GM23338 (cell line): ENCODE measurements around the gene NPSR1. TPM values are rescaled to one million over a fixed set of nuclear protein-coding genes. Genes with fewer than 3 reads are reported as not detected.

Experiments
- ATAC-seq: fragments of 200-7000 bp; cut with Tn5 transposase; 3 replicates; pipeline ENCODE4 v1.9.1; 2020
- DNase-seq: peaks from one replicate; pipeline ENCODE4 v3.0.0-alpha.2; 2015; ENCODE audit warnings: low spot score
- H2AFZ ChIP-seq: fragments of 200-600 bp; sonication (generic); 2 replicates; pipeline ENCODE4 v1.8.0; 2016; ENCODE audit warnings: antibody characterized with exemption, mild to moderate bottlenecking, moderate library complexity
- H3F3A ChIP-seq: fragments of 200-600 bp; sonication (generic); replicated peaks from 2 replicates; pipeline ENCODE4 v1.8.0; 2017; ENCODE audit warnings: antibody characterized with exemption, mixed run types, low read depth
- H3K27ac ChIP-seq: fragments of 200-600 bp; sonication (generic); 2 replicates; pipeline ENCODE4 v1.6.1; 2016; ENCODE audit warnings: low read depth
- H3K27me3 ChIP-seq: fragments of 200-600 bp; sonication (generic); 2 replicates; pipeline ENCODE4 v1.8.0; 2016; ENCODE audit warnings: mild to moderate bottlenecking, mixed run types, moderate library complexity; ENCODE audit not compliant: insufficient read depth
- H3K36me3 ChIP-seq: fragments of 200-600 bp; sonication (generic); 2 replicates; pipeline ENCODE4 v1.8.0; 2016; ENCODE audit warnings: mild to moderate bottlenecking; ENCODE audit not compliant: insufficient read depth
- H3K4me1 ChIP-seq: fragments of 200-600 bp; sonication (generic); 2 replicates; pipeline ENCODE4 v1.8.0; 2016; ENCODE audit warnings: mild to moderate bottlenecking, moderate library complexity; ENCODE audit not compliant: insufficient read depth
- H3K4me2 ChIP-seq: fragments of 200-600 bp; sonication (generic); 2 replicates; pipeline ENCODE4 v1.7.1; 2017; ENCODE audit warnings: mixed run types
- H3K4me3 ChIP-seq: fragments of 200-600 bp; sonication (generic); 2 replicates; pipeline ENCODE4 v1.6.1; 2016; ENCODE audit warnings: mixed run types
- H3K79me2 ChIP-seq: fragments of 200-600 bp; sonication (generic); replicated peaks from 2 replicates; pipeline ENCODE4 v1.8.0; 2017; ENCODE audit warnings: mild to moderate bottlenecking; ENCODE audit not compliant: insufficient read depth
- H3K9me2 ChIP-seq: fragments of 200-600 bp; sonication (generic); 2 replicates; pipeline ENCODE4 v1.8.0; 2017; ENCODE audit not compliant: insufficient read depth
- H4K20me1 ChIP-seq: fragments of 200-600 bp; sonication (generic); replicated peaks from 2 replicates; pipeline ENCODE4 v1.8.0; 2017; ENCODE audit warnings: mild to moderate bottlenecking; ENCODE audit not compliant: insufficient read depth
- H3K27ac Mint-ChIP-seq: 2 replicates; pipeline ENCODE4 v1.8.0; 2020; ENCODE audit warnings: inconsistent platforms, mild to moderate bottlenecking, moderate library complexity, mixed read lengths
- H3K27me3 Mint-ChIP-seq: 3 replicates; pipeline ENCODE4 v1.8.0; 2022; ENCODE audit warnings: low read depth, mild to moderate bottlenecking, moderate library complexity, mixed read lengths, inconsistent platforms; ENCODE audit not compliant: insufficient read depth, poor library complexity
- H3K36me3 Mint-ChIP-seq: 3 replicates; pipeline ENCODE4 v1.8.0; 2021; ENCODE audit warnings: low read depth, mild to moderate bottlenecking, inconsistent platforms, moderate library complexity, mixed read lengths
- H3K4me1 Mint-ChIP-seq: 3 replicates; pipeline ENCODE4 v1.8.0; 2020; ENCODE audit warnings: mild to moderate bottlenecking, inconsistent platforms, mixed read lengths
- H3K4me3 Mint-ChIP-seq: 3 replicates; pipeline ENCODE4 v1.8.0; 2021; ENCODE audit warnings: moderate library complexity, mild to moderate bottlenecking, inconsistent platforms, mixed read lengths
- H3K9me3 Mint-ChIP-seq: 3 replicates; pipeline ENCODE4 v1.8.0; 2020; ENCODE audit warnings: moderate library complexity, mild to moderate bottlenecking, inconsistent platforms, mixed read lengths
- CREB1 ChIP-seq: fragments of 250-450 bp; sonication (Bioruptor Pico); IDR thresholded peaks from 2 replicates; pipeline ENCODE4 v1.5.0; 2020; ENCODE audit warnings: low read depth, mild to moderate bottlenecking, moderate library complexity
- EZH2 ChIP-seq: fragments of 200-600 bp; sonication (generic); IDR thresholded peaks from one replicate; pipeline ENCODE4 v1.8.0; 2017; ENCODE audit warnings: antibody characterized with exemption, mild to moderate bottlenecking, low read depth; ENCODE audit not compliant: unreplicated experiment
- EZH2phosphoT487 ChIP-seq: fragments of 200-600 bp; sonication (generic); IDR thresholded peaks from one replicate; pipeline ENCODE4 v1.8.1; 2018; ENCODE audit warnings: antibody characterized with exemption; ENCODE audit not compliant: unreplicated experiment
- JUNB ChIP-seq: IDR thresholded peaks from one replicate; pipeline ENCODE4 v1.6.1; 2016; ENCODE audit warnings: antibody characterized with exemption; ENCODE audit not compliant: unreplicated experiment
- NANOG ChIP-seq: IDR thresholded peaks from 2 replicates; pipeline ENCODE4 v1.6.1; 2016; ENCODE audit warnings: antibody characterized with exemption, borderline replicate concordance
- POLR2AphosphoS5 ChIP-seq: IDR thresholded peaks from 2 replicates; pipeline ENCODE4 v1.6.1; 2016; ENCODE audit warnings: antibody characterized with exemption, low read depth
- STAT1 ChIP-seq: IDR thresholded peaks from one replicate; pipeline ENCODE4 v1.6.1; 2016; ENCODE audit warnings: antibody characterized with exemption; ENCODE audit not compliant: unreplicated experiment
- ZNF331 ChIP-seq: fragments of 250-450 bp; sonication (Bioruptor Pico); IDR thresholded peaks from 2 replicates; pipeline ENCODE4 v1.5.0; 2020; ENCODE audit warnings: low read depth, mild to moderate bottlenecking, moderate library complexity
- polyA plus RNA-seq: library from polyadenylated mRNA; unstranded; fragments of >200 nt; fragmentation: Nextera tagmentation; extraction: Ambion mirVana; gene quantifications from 2 replicates; pipeline ENCODE4 v1.2.1, GENCODE V29; 2016
- total RNA-seq: library from RNA; depleted of rRNA; stranded (reverse); fragments of >200 nt; shearing (Covaris generic); gene quantifications from 2 replicates; pipeline ENCODE4 v1.2.3, GENCODE V29; 2014
- TF ChIP-seq, protein P1 (sequence below): IDR thresholded peaks from 2 replicates; pipeline ENCODE4 v1.6.1; 2016; ENCODE audit warnings: antibody characterized with exemption
- TF ChIP-seq, protein P2 (sequence below), 2 experiments: fragments of 200-600 bp in 1 of 2; sonication (generic) in 1 of 2; conservative IDR thresholded peaks; 2 replicates each; pipeline versions ENCODE4 v1.5.1 to v1.6.1; 2016 to 2017; ENCODE audit warnings: antibody characterized with exemption in 2 of 2, low read depth in 2 of 2, mild to moderate bottlenecking in 2 of 2, moderate library complexity in 1 of 2
- TF ChIP-seq, protein P3 (sequence below): fragments of 250-450 bp; sonication (Bioruptor Pico); IDR thresholded peaks from 2 replicates; pipeline ENCODE4 v1.5.0; 2020; ENCODE audit warnings: mild to moderate bottlenecking, moderate library complexity

The NPSR1 gene
- total and polyA plus RNA-seq, 2 experiments from 2014 or later, result not detected

DNA sequence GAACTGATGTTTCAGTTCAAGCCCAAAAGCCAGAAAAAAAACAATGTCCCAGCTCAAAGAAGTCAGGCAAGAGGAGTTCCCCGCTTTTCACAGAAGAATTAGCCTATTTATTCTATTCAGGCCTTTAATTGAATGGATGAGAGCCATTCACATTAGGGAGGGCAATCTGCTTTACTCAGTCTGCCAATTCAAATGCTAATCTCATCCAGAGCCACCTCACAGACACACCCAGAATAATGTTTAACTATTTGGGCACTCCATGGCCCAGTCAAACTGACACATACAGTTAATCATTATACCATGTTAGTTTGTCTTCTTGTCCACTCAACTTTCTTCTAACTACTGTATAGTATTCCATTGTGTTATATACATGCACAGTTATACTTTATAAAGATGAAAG is 2.6 kb upstream of the NPSR1 start:
- H3K36me3 Mint-ChIP-seq, result peaks cover 3% of the 10 kb centered on the region; the same call in 1 of the 3 replicates
- H3K4me3 ChIP-seq, result no peak overlapping the region
- H3K27ac Mint-ChIP-seq, result no peak overlapping the region
- peaks cover 2% of the 10 kb centered on the region; the same call in 2 of the 3 replicates for H3K9me3 Mint-ChIP-seq
- H2AFZ ChIP-seq, result no peak overlapping the region
- H3K4me1 ChIP-seq, result peaks cover 40% of the 10 kb centered on the region
- TF ChIP-seq STAT1 (no peak), POLR2AphosphoS5 (no peak), EZH2 (no peak), EZH2phosphoT487 (no peak), JUNB (no peak), NANOG (no peak)
- TF ChIP-seq, protein P1, sequence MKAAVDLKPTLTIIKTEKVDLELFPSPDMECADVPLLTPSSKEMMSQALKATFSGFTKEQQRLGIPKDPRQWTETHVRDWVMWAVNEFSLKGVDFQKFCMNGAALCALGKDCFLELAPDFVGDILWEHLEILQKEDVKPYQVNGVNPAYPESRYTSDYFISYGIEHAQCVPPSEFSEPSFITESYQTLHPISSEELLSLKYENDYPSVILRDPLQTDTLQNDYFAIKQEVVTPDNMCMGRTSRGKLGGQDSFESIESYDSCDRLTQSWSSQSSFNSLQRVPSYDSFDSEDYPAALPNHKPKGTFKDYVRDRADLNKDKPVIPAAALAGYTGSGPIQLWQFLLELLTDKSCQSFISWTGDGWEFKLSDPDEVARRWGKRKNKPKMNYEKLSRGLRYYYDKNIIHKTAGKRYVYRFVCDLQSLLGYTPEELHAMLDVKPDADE, result no peak
- H4K20me1 ChIP-seq, result no peaks in the 10 kb centered on the region
- H3K4me3 Mint-ChIP-seq, result no peak overlapping the region
- no peaks in the 10 kb centered on the region for H3K27me3 ChIP-seq
- DNase-seq (peak; percentile 40), ATAC-seq (peak; percentile 49; the same call in 2 of the 3 replicates)
- peaks cover 42% of the 10 kb centered on the region for H3K4me1 Mint-ChIP-seq
- H3K4me2 ChIP-seq, result no peak overlapping the region
- H3K79me2 ChIP-seq, result no peaks in the 10 kb centered on the region
- H3K36me3 ChIP-seq, result no peaks in the 10 kb centered on the region; the same call in 1 of the 2 replicates
- H3K27ac ChIP-seq, result peak overlapping the region; percentile 40; the same call in 1 of the 2 replicates
- H3F3A ChIP-seq, result no peaks in the 10 kb centered on the region
- H3K9me2 ChIP-seq, result 0 out of 2 replicates have a peak, but pooled peaks cover under 1% of the 10 kb centered on the region
- peaks cover 5% of the 10 kb centered on the region for H3K27me3 Mint-ChIP-seq

DNA sequence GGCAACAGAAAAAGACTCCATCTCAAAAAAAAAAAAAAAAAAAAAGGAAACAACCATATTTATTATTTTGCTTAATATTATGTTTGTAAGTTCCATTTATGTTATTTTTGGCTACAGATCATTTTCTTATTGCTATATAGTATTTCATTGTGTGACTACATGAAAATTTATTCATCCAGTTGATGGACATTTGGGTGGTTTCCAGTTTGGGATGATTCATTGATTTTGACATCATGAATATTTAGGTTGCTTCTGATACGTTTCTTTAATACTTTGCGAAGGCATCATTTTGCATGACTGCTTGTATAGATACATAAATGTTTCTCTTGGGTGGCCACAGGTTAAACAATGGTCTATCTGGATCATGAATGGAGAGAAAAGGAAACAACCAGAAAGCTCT is 2.0 kb upstream of the NPSR1 start:
- no peak overlapping the region for H3K27ac ChIP-seq
- H3K27me3 ChIP-seq, result no peaks in the 10 kb centered on the region
- peaks cover 41% of the 10 kb centered on the region for H3K4me1 ChIP-seq
- no peak overlapping the region for H3K4me3 ChIP-seq
- Mint-ChIP-seq H3K36me3 (peaks cover 3% of the 10 kb centered on the region; the same call in 1 of the 3 replicates), H3K4me1 (peaks cover 46% of the 10 kb centered on the region), H3K27me3 (peaks cover 5% of the 10 kb centered on the region), H3K4me3 (no peak overlapping the region), H3K27ac (no peak overlapping the region), H3K9me3 (no peaks in the 10 kb centered on the region; the same call in 1 of the 3 replicates)
- H3K36me3 ChIP-seq, result no peaks in the 10 kb centered on the region
- no peaks in the 10 kb centered on the region for H4K20me1 ChIP-seq
- H3K79me2 ChIP-seq, result no peaks in the 10 kb centered on the region
- peaks cover 7% of the 10 kb centered on the region for H3K9me2 ChIP-seq
- no peak for DNase-seq
- no peak overlapping the region for H2AFZ ChIP-seq
- no peak for ATAC-seq
- no peak overlapping the region for H3K4me2 ChIP-seq
- no peaks in the 10 kb centered on the region for H3F3A ChIP-seq
- TF ChIP-seq POLR2AphosphoS5, result no peak
- no peak for TF ChIP-seq ZNF331 (CRISPR knock-in tag)
- TF ChIP-seq EZH2, result no peak
- TF ChIP-seq JUNB, result no peak
- no peak for TF ChIP-seq STAT1
- no peak for TF ChIP-seq CREB1 (CRISPR knock-in tag)
- TF ChIP-seq, protein P2, sequence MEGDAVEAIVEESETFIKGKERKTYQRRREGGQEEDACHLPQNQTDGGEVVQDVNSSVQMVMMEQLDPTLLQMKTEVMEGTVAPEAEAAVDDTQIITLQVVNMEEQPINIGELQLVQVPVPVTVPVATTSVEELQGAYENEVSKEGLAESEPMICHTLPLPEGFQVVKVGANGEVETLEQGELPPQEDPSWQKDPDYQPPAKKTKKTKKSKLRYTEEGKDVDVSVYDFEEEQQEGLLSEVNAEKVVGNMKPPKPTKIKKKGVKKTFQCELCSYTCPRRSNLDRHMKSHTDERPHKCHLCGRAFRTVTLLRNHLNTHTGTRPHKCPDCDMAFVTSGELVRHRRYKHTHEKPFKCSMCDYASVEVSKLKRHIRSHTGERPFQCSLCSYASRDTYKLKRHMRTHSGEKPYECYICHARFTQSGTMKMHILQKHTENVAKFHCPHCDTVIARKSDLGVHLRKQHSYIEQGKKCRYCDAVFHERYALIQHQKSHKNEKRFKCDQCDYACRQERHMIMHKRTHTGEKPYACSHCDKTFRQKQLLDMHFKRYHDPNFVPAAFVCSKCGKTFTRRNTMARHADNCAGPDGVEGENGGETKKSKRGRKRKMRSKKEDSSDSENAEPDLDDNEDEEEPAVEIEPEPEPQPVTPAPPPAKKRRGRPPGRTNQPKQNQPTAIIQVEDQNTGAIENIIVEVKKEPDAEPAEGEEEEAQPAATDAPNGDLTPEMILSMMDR (conservative IDR thresholded peaks at IDR 0.05; ENCODE audit: low read depth in 2 of 2), result no peak
- TF ChIP-seq, protein P3, sequence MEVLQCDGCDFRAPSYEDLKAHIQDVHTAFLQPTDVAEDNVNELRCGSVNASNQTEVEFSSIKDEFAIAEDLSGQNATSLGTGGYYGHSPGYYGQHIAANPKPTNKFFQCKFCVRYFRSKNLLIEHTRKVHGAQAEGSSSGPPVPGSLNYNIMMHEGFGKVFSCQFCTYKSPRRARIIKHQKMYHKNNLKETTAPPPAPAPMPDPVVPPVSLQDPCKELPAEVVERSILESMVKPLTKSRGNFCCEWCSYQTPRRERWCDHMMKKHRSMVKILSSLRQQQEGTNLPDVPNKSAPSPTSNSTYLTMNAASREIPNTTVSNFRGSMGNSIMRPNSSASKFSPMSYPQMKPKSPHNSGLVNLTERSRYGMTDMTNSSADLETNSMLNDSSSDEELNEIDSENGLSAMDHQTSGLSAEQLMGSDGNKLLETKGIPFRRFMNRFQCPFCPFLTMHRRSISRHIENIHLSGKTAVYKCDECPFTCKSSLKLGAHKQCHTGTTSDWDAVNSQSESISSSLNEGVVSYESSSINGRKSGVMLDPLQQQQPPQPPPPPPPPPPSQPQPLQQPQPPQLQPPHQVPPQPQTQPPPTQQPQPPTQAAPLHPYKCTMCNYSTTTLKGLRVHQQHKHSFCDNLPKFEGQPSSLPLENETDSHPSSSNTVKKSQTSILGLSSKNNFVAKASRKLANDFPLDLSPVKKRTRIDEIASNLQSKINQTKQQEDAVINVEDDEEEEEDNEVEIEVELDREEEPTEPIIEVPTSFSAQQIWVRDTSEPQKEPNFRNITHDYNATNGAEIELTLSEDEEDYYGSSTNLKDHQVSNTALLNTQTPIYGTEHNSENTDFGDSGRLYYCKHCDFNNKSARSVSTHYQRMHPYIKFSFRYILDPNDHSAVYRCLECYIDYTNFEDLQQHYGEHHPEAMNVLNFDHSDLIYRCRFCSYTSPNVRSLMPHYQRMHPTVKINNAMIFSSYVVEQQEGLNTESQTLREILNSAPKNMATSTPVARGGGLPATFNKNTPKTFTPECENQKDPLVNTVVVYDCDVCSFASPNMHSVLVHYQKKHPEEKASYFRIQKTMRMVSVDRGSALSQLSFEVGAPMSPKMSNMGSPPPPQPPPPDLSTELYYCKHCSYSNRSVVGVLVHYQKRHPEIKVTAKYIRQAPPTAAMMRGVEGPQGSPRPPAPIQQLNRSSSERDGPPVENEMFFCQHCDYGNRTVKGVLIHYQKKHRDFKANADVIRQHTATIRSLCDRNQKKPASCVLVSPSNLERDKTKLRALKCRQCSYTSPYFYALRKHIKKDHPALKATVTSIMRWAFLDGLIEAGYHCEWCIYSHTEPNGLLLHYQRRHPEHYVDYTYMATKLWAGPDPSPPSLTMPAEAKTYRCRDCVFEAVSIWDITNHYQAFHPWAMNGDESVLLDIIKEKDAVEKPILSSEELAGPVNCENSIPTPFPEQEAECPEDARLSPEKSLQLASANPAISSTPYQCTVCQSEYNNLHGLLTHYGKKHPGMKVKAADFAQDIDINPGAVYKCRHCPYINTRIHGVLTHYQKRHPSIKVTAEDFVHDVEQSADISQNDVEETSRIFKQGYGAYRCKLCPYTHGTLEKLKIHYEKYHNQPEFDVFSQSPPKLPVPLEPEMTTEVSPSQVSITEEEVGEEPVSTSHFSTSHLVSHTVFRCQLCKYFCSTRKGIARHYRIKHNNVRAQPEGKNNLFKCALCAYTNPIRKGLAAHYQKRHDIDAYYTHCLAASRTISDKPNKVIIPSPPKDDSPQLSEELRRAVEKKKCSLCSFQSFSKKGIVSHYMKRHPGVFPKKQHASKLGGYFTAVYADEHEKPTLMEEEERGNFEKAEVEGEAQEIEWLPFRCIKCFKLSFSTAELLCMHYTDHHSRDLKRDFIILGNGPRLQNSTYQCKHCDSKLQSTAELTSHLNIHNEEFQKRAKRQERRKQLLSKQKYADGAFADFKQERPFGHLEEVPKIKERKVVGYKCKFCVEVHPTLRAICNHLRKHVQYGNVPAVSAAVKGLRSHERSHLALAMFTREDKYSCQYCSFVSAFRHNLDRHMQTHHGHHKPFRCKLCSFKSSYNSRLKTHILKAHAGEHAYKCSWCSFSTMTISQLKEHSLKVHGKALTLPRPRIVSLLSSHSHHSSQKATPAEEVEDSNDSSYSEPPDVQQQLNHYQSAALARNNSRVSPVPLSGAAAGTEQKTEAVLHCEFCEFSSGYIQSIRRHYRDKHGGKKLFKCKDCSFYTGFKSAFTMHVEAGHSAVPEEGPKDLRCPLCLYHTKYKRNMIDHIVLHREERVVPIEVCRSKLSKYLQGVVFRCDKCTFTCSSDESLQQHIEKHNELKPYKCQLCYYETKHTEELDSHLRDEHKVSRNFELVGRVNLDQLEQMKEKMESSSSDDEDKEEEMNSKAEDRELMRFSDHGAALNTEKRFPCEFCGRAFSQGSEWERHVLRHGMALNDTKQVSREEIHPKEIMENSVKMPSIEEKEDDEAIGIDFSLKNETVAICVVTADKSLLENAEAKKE (CRISPR knock-in tag), result no peak
- no peak for TF ChIP-seq NANOG
